GM21360 (cell line): ENCODE results near the gene ETNK1.
"Not testable (repeated sequence)": the region's sequence is repeated elsewhere in the genome, so short reads cannot be mapped to it uniquely, and the experiment has no call there.

Experiments used
- ATAC-seq: cut with Tn5 transposase; IDR thresholded peaks from one replicate; pipeline ENCODE4 v1.9.1; 2021; ENCODE audit warnings: mild to moderate bottlenecking, moderate library complexity; ENCODE audit not compliant: unreplicated experiment

ETNK1 gene

GRCh38 chr12:22684140-22685118 is 59.5 kb downstream of the ETNK1 start:
- peak; percentile 52 for ATAC-seq

GRCh38 chr12:22686193-22686592 is 61.2 kb downstream of the ETNK1 start:
- ATAC-seq, result no peak

GRCh38 chr12:22687361-22688076 is 62.5 kb downstream of the ETNK1 start:
- peak; percentile 78 for ATAC-seq

- ATAC-seq, result no peak
These were observed 64.9 kb downstream of the ETNK1 start for GRCh38 chr12:22689876-22690275.

GRCh38 chr12:22691319-22691718 is 66.3 kb downstream of the ETNK1 start:
- ATAC-seq, result no peak

- not testable (repeated sequence) for ATAC-seq
These were observed 67.5 kb downstream of the ETNK1 start for GRCh38 chr12:22692467-22692866.

GRCh38 chr12:22692964-22693555 is 68.1 kb downstream of the ETNK1 start:
- ATAC-seq, result no peak

GRCh38 chr12:22698576-22698975 is 73.6 kb downstream of the ETNK1 start:
- no peak for ATAC-seq

GRCh38 chr12:22699705-22700104 is 74.7 kb downstream of the ETNK1 start:
- not testable (repeated sequence) for ATAC-seq

- ATAC-seq, result no peak
These were observed 75.1 kb downstream of the ETNK1 start for GRCh38 chr12:22700106-22700505.

GRCh38 chr12:22701216-22701809 is 76.3 kb downstream of the ETNK1 start:
- ATAC-seq, result not testable (repeated sequence)

- no peak for ATAC-seq
These were observed 77.7 kb downstream of the ETNK1 start for GRCh38 chr12:22702690-22703089.

- ATAC-seq, result peak; percentile 82
These were observed 84.3 kb downstream of the ETNK1 start for GRCh38 chr12:22709292-22709691.

GRCh38 chr12:22712083-22712482 is 87.1 kb downstream of the ETNK1 start:
- no peak for ATAC-seq

GRCh38 chr12:22715254-22715653 is 90.3 kb downstream of the ETNK1 start:
- no peak for ATAC-seq

- ATAC-seq, result no peak
These were observed 94.8 kb downstream of the ETNK1 start for GRCh38 chr12:22719745-22720144.

- no peak for ATAC-seq
These were observed 97.1 kb downstream of the ETNK1 start for GRCh38 chr12:22722081-22722480.

- ATAC-seq, result no peak
These were observed 97.8 kb downstream of the ETNK1 start for GRCh38 chr12:22722779-22723178.

GRCh38 chr12:22728987-22729386 is 104.0 kb downstream of the ETNK1 start:
- ATAC-seq, result no peak

GRCh38 chr12:22729431-22729956 is 104.5 kb downstream of the ETNK1 start:
- ATAC-seq, result no peak

- no peak for ATAC-seq
These were observed 105.0 kb downstream of the ETNK1 start for GRCh38 chr12:22729957-22730443.
